MM.1S (cell line): Measurements from ENCODE around the gene TBC1D3I.
"Not testable (repeated sequence)": the region's sequence is repeated elsewhere in the genome, so short reads cannot be mapped to it uniquely, and the experiment has no call there.

Experiments used
- DNase-seq: peaks from one replicate; pipeline ENCODE4 v3.0.0-alpha.2; 2015
- H2AFZ ChIP-seq: fragments of 300-600 bp; sonication (generic); 2 replicates; pipeline ENCODE4 v1.6.0; 2016; ENCODE audit warnings: antibody characterized with exemption, low read length
- H3F3A ChIP-seq: fragments of 300-600 bp; sonication (generic); 2 replicates; pipeline ENCODE4 v1.6.1; 2016; ENCODE audit warnings: mild to moderate bottlenecking, antibody characterized with exemption, low read length, moderate library complexity, mixed read lengths; ENCODE audit not compliant: insufficient read depth
- H3K27ac ChIP-seq: fragments of 300-600 bp; sonication (generic); 2 replicates; pipeline ENCODE4 v1.5.1; 2016; ENCODE audit warnings: mild to moderate bottlenecking, low read length
- H3K27me3 ChIP-seq: fragments of 300-600 bp; sonication (generic); replicated peaks from 2 replicates; pipeline ENCODE4 v1.6.0; 2016; ENCODE audit warnings: low read length; ENCODE audit not compliant: insufficient read depth
- H3K36me3 ChIP-seq: fragments of 300-600 bp; sonication (generic); replicated peaks from 2 replicates; pipeline ENCODE4 v1.6.1; 2016; ENCODE audit warnings: mild to moderate bottlenecking, low read length, mixed read lengths; ENCODE audit not compliant: insufficient read depth
- H3K4me1 ChIP-seq: fragments of 300-600 bp; sonication (generic); 2 replicates; pipeline ENCODE4 v1.6.1; 2016; ENCODE audit warnings: low read length, mixed read lengths
- H3K4me2 ChIP-seq: fragments of 300-600 bp; sonication (generic); 2 replicates; pipeline ENCODE4 v1.6.0; 2016; ENCODE audit warnings: low read depth, low read length
- H3K4me3 ChIP-seq: fragments of 300-600 bp; sonication (generic); 2 replicates; pipeline ENCODE4 v1.5.1; 2016; ENCODE audit warnings: low read length, mixed read lengths
- H3K79me2 ChIP-seq: fragments of 300-600 bp; sonication (generic); 2 replicates; pipeline ENCODE4 v1.6.1; 2016; ENCODE audit warnings: mixed run types, low read length, mixed read lengths
- H3K9ac ChIP-seq: fragments of 300-600 bp; sonication (generic); 2 replicates; pipeline ENCODE4 v1.6.1; 2016; ENCODE audit warnings: low read length, mixed read lengths
- H3K9me2 ChIP-seq: fragments of 300-600 bp; sonication (generic); replicated peaks from 2 replicates; pipeline ENCODE4 v1.6.1; 2016; ENCODE audit warnings: mild to moderate bottlenecking, low read length, mixed read lengths; ENCODE audit not compliant: insufficient read depth
- H3K9me3 ChIP-seq: fragments of 300-600 bp; sonication (generic); replicated peaks from 2 replicates; pipeline ENCODE4 v1.6.1; 2016; ENCODE audit warnings: mild to moderate bottlenecking, low read length, mixed read lengths; ENCODE audit not compliant: insufficient read depth
- H4K20me1 ChIP-seq: fragments of 300-600 bp; sonication (generic); 2 replicates; pipeline ENCODE4 v1.6.1; 2016; ENCODE audit warnings: mild to moderate bottlenecking, low read length, moderate library complexity, mixed read lengths; ENCODE audit not compliant: insufficient read depth
- CTCF ChIP-seq: fragments of 300-600 bp; sonication (generic); IDR thresholded peaks from 2 replicates; pipeline ENCODE4 v1.5.1; 2016; ENCODE audit warnings: antibody characterized with exemption, low read length, mixed read lengths

TBC1D3I gene

GRCh38 chr17:36229644-36230043 lies 34.7 kb downstream of the TBC1D3I start:
- H3K9me3 ChIP-seq, H3K4me2 ChIP-seq, H3K27me3 ChIP-seq, H3K79me2 ChIP-seq, H3K9me2 ChIP-seq, H3K36me3 ChIP-seq, H3F3A ChIP-seq, H2AFZ ChIP-seq, H4K20me1 ChIP-seq, H3K4me1 ChIP-seq, H3K4me3 ChIP-seq, H3K27ac ChIP-seq, H3K9ac ChIP-seq, DNase-seq: not testable (repeated sequence)
- peak; percentile 11; the same call in 1 of the 2 replicates for TF ChIP-seq CTCF

GRCh38 chr17:36222967-36223366 lies 41.4 kb downstream of the TBC1D3I start:
- not testable (repeated sequence) for H3K79me2 ChIP-seq, H3K9me2 ChIP-seq, H3K9me3 ChIP-seq, H3K9ac ChIP-seq, H3K27ac ChIP-seq, H3F3A ChIP-seq, H4K20me1 ChIP-seq, H3K36me3 ChIP-seq, DNase-seq, H2AFZ ChIP-seq, H3K4me2 ChIP-seq, H3K4me1 ChIP-seq, H3K4me3 ChIP-seq, H3K27me3 ChIP-seq

- H4K20me1 ChIP-seq, H3F3A ChIP-seq, H3K36me3 ChIP-seq, H3K27me3 ChIP-seq, H2AFZ ChIP-seq, H3K27ac ChIP-seq, H3K4me2 ChIP-seq, H3K9ac ChIP-seq, H3K4me1 ChIP-seq, H3K79me2 ChIP-seq, H3K9me2 ChIP-seq, H3K9me3 ChIP-seq, H3K4me3 ChIP-seq: not testable (repeated sequence)
- peak; percentile 14 for DNase-seq
- TF ChIP-seq CTCF: peak; percentile 18; the same call in 1 of the 2 replicates
Observed at GRCh38 chr17:36221581-36222100, 42.7 kb downstream of the TBC1D3I start.

GRCh38 chr17:36220737-36221580 lies 43.4 kb downstream of the TBC1D3I start:
- H3F3A ChIP-seq, H3K27me3 ChIP-seq, H3K36me3 ChIP-seq, H3K27ac ChIP-seq, H3K4me3 ChIP-seq, H3K79me2 ChIP-seq, H3K9me3 ChIP-seq, H2AFZ ChIP-seq, H3K4me1 ChIP-seq, H4K20me1 ChIP-seq, H3K9me2 ChIP-seq, H3K9ac ChIP-seq, H3K4me2 ChIP-seq: not testable (repeated sequence)
- peak; percentile 5 for DNase-seq

- H3K4me1 ChIP-seq, H3K4me3 ChIP-seq, H3F3A ChIP-seq, DNase-seq, H3K79me2 ChIP-seq, H3K27me3 ChIP-seq, H2AFZ ChIP-seq, H3K27ac ChIP-seq, H4K20me1 ChIP-seq, H3K4me2 ChIP-seq, H3K36me3 ChIP-seq, H3K9me2 ChIP-seq, H3K9ac ChIP-seq, H3K9me3 ChIP-seq: not testable (repeated sequence)
Observed at GRCh38 chr17:36219556-36219955, 44.8 kb downstream of the TBC1D3I start.

- peaks cover 11% of the 10 kb centered on the region for H3F3A ChIP-seq
- H3K4me3 ChIP-seq, DNase-seq, H3K9ac ChIP-seq, H3K79me2 ChIP-seq, H3K36me3 ChIP-seq, H3K27ac ChIP-seq, H4K20me1 ChIP-seq, H3K27me3 ChIP-seq, H3K9me3 ChIP-seq, H3K9me2 ChIP-seq: not testable (repeated sequence)
- peaks cover 29% of the 10 kb centered on the region for H3K4me1 ChIP-seq
- peak overlapping the region; percentile 10; the same call in 1 of the 2 replicates for H3K4me2 ChIP-seq
- H2AFZ ChIP-seq: peak overlapping the region; percentile 32; the same call in 1 of the 2 replicates
Observed at GRCh38 chr17:36215406-36216308, 48.7 kb downstream of the TBC1D3I start.
